ENCODE data around the gene FAM72C.
"Not testable (repeated sequence)": the region's sequence is repeated elsewhere in the genome, so short reads cannot be mapped to it uniquely, and the experiment has no call there.

DNA sequence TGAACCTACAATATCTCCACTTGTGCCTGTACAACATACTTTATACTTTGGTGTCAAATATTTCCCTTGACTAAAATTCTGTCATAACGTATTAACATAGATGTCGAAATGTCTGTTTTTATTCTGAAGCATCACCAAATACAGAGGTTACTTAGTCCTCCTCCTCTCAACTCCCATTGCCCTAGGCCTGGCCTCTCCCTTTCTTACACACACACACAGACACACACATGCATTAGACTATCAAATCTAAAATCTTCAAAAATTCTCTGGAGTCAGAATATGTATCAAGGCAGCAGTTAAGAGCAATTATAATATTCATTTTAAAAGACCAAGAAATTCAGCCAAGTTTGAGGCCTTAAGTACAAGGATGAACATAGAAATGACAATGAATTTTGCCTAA lies 7.5 kb downstream of the FAM72C start:
- TF ChIP-seq, protein P1, sequence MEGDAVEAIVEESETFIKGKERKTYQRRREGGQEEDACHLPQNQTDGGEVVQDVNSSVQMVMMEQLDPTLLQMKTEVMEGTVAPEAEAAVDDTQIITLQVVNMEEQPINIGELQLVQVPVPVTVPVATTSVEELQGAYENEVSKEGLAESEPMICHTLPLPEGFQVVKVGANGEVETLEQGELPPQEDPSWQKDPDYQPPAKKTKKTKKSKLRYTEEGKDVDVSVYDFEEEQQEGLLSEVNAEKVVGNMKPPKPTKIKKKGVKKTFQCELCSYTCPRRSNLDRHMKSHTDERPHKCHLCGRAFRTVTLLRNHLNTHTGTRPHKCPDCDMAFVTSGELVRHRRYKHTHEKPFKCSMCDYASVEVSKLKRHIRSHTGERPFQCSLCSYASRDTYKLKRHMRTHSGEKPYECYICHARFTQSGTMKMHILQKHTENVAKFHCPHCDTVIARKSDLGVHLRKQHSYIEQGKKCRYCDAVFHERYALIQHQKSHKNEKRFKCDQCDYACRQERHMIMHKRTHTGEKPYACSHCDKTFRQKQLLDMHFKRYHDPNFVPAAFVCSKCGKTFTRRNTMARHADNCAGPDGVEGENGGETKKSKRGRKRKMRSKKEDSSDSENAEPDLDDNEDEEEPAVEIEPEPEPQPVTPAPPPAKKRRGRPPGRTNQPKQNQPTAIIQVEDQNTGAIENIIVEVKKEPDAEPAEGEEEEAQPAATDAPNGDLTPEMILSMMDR (conservative IDR thresholded peaks at IDR 0.05; ENCODE audit: low read depth, low read length), result not testable (repeated sequence)
- TF ChIP-seq MAZ (IDR thresholded peaks at IDR 0.05; ENCODE audit: borderline replicate concordance, low read depth, low read length), result not testable (repeated sequence)
